HG03066 (cell line): ENCODE data around the gene TUBA3E.
"Not testable (repeated sequence)": the region's sequence is repeated elsewhere in the genome, so short reads cannot be mapped to it uniquely, and the experiment has no call there.

Source experiments
- ATAC-seq: cut with Tn5 transposase; IDR thresholded peaks from one replicate; pipeline ENCODE4 v1.9.1; 2021; ENCODE audit warnings: low read depth; ENCODE audit not compliant: unreplicated experiment

The TUBA3E gene

DNA sequence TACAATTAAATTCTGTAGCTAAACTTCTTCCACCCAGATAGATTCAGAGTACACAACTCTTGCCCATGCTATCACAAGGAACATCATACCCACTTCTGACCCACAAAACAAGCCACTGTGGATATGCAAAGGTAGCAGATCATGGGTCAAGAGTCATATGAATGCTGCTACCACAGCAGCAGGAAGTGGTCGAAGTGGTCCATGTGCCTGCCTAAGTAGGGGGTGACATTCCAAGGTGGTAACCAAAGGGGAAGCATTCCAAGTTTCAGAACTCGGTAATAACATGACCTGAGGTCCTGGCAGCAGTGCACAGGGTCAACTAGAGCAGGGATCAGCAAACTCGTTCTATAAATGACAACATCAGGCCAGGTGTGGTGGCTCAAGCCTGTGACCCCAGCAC lies 5.8 kb downstream of the TUBA3E start:
- not testable (repeated sequence) for ATAC-seq

- ATAC-seq, result not testable (repeated sequence)
These were observed 6.9 kb downstream of the TUBA3E start for GRCh38 chr2:130191319-130191718.

DNA sequence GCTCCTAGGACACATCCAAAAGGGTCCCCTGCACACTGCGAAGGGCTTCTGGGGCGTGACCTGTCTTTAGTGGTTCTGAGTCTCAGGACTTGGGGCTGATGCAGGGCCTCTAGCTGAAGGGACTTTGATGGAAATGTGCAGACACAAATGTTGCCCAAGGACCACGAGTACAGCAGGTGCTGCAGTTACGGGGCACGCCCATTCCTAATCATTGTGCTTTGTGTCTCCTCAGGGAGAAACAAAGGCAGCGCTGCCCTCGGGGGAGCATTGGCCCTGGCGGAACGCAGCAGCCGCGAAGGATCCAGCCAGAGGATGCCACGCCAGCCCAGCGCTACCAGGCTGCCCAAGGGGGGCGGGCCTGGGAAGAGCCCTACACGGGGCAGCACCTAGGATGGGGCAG lies 8.0 kb downstream of the TUBA3E start:
- no peak for ATAC-seq

DNA sequence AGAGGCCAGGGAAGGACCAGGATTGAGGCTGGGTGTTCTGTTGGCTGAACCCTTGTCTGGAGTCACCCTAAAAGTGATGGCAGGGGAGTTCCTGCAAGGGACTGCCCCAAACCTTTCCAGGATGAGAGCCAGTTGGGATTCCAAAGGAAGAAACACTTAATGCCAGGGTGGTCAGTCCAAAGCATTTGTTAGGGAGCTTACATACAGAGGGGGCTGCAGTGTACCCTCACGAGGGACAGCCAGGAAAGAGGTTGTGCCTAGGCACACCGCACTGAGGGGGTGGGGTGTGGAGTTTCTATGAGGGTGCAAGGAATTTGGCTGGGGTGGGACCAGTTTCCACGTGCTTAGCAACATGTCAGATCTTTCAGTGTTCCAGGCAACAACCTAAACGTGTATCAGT lies 9.3 kb downstream of the TUBA3E start:
- ATAC-seq, result not testable (repeated sequence)

- not testable (repeated sequence) for ATAC-seq
These were observed 10.1 kb downstream of the TUBA3E start for GRCh38 chr2:130187859-130188792.

DNA sequence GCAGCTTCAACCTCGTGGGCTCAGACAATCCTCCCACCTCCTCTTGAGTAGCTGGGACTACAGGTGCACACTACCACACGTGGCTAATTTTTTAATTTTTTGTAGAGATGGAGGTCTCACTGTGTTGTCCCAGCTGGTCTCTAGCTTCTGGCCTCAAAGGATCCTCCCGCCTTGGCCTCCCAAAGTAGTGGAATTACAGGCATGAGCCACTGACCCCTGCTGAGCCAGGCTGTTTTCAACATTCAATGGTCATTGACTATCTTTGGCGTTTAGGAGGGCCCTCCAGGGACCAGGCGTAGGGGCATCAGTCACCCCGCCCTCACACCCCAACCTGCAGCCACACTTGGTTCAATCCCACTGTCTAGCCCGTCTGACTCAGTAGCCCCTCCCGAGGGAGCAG lies 11.0 kb downstream of the TUBA3E start:
- ATAC-seq, result no peak

DNA sequence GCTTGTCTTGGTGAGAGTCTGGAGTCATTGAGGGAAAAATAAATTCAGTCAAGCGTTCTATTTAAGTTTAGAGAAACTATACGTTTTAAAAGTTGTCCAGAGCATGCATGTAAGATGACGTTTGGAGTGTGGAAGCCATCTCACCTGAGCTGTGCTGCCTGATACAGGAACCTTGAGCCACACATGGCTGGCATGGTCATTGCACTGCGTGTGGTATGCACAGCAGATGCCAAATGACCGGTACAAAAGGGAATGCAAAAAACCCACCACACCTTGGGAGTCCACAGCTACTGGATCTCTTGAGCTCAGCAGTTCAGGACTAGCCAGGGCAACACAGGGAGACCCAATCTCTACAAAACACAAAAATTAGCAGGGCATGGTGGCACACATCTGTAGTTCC lies 11.8 kb downstream of the TUBA3E start:
- no peak for ATAC-seq

GRCh38 chr2:130185896-130186295 lies 12.3 kb downstream of the TUBA3E start:
- ATAC-seq, result no peak

GRCh38 chr2:130185436-130185835 lies 12.8 kb downstream of the TUBA3E start:
- no peak for ATAC-seq

GRCh38 chr2:130183512-130184373 lies 14.5 kb downstream of the TUBA3E start:
- ATAC-seq, result no peak

GRCh38 chr2:130182826-130183511 lies 15.3 kb downstream of the TUBA3E start:
- ATAC-seq, result not testable (repeated sequence)

DNA sequence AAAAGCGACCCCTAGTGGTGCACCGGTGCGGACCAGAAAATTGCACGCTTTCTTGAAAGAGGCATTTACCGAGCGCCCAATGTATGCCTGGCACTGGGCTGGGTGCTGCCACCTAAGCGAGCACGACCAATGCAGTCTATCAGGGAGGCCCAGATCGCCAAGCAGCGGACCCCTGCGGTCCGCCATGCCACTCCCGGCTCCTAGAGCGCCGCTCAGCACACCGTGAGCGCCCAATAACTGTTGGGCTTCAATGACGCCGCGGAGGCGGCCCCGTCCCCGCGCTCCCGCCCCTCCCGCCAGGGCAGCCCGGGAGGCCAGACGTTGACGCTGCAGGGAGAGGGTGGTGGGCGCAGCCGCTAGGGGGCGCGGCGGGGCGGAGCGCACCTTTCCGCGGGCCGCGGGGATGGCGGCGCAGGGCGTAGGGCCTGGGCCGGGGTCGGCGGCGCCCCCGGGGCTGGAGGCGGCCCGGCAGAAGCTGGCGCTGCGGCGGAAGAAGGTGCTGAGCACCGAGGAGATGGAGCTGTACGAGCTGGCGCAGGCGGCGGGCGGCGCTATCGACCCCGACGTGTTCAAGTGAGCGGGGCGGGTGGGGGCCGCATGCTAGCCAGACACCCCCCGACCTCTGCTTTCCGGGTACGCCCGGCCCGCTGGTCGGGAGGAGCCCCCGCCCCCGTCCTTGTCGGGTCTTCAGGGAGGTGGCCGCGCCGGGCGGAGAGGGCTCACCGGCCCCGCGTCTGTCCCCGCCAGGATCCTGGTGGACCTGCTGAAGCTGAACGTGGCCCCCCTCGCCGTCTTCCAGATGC lies 16.2 kb downstream of the TUBA3E start, which contains the start of gene MZT2B:
TSS of gene MZT2B (plus strand) at position 383 of the 803 bp plus-strand sequence. CDS start at position 404, 21 bp downstream.
- peak; percentile 81 for ATAC-seq

GRCh38 chr2:130181325-130181879 lies 16.8 kb downstream of the TUBA3E start, which contains the start of gene SMPD4:
SMPD4 (minus strand) TSS chr2:130181602; CDS start chr2:130176592, 5,010 bp downstream.
- ATAC-seq, result peak; percentile 56

DNA sequence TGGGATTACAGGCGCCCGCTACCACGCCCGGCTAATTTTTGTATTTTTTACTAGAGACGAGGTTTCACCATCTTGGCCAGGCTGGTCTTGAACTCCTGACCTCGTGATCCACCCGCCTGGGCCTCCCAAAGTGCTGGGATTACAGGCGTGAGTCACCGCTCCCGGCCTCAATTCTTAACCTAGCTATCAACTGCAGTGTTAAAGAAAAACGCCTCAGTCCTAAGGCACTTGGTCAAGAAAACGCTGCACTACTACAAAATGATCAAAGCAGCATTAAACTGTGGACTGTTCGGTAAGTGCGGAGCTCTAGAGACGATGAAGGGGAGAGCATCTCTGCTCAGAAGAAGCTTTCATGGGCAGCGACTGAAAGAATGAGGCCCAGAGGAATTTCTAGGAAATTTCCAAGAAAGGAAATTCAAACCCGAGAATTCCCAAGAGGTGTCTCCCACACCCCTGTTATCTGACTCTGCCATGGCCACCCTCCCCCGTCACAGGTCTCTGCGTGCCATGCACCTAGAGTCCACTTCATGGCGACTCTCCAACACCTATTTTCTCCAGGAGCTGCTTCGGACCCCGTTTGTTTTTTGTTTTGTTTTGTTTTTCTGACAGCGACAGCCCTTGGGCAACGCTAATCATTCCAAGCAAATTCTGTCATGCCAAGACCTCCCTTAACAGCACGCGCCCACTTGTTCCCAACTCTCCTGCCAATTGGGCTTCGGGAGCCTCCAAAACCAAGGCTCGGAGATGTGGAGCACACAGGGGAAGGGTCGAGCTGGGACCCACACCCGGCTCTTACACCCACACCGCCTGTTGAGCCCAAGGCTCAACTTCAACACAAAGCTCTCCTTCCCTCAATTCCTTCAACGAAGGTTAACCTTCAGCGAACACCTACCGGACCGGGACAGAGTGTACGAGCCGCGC lies 17.6 kb downstream of the TUBA3E start:
- ATAC-seq, result not testable (repeated sequence)

DNA sequence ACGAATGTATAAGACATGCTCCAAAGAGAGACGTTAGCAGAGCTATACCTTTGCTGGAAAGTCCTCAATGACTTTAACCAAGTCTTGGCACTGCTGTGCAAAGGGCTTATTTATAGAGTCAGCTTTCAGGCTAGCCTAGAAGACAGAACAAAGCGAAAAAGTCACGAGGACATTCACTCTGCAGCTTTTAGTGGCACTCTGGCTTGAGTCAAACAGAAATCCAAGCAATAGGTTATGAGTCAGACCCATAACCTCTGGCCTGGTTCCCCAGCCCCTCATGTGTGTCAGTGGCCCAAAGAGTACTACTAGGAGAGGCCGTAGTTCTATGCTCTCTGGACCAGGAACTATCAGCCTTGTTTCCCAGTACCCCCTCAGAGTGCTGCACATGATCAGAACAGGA lies 23.4 kb downstream of the TUBA3E start:
- not testable (repeated sequence) for ATAC-seq

DNA sequence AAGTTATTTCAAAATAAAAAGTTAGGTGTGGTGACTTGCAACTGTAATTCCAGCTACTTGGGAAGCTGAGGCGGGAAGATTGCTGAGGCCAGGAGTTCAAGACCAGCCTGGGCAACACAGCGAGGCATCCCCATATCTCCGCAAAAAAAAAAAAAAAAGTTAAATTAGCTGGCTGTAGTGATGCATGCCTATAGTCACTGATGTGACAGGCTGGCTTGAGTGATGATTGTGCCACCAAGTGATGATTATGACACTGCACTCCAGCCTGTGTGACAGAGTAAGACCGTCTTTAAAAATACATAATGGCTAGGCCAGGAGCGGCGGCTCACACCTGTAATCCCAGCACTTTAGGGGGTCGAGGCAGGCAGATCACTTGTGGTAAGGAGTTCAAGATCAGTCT lies 28.3 kb downstream of the TUBA3E start:
- ATAC-seq, result no peak

DNA sequence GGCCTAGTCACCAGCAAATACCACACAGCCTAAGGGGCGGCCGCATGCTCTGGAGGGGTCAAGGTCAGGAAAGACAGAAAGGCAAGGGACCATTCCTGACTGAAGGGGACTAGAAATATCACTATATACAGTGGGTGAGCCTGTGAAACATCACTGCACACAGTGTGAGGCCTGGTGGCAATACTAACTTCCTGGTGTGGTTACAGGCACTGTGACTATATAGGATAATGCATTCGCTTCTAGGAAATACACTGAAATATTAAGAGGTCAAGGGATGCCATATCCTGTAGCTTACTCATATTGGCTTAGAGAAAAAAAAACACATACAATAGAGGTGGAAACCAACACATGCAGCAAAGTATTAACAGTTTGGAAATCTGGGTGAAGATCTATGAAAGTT lies 29.1 kb downstream of the TUBA3E start:
- not testable (repeated sequence) for ATAC-seq

GRCh38 chr2:130166611-130167010 lies 31.6 kb downstream of the TUBA3E start:
- not testable (repeated sequence) for ATAC-seq
